HL-60 (cell line): Measurements from ENCODE around the gene USP24.

Source experiments
- CTCF ChIP-seq: IDR thresholded peaks from one replicate; pipeline ENCODE4 v1.5.1; 2011; ENCODE audit warnings: low read length, control low read depth, inconsistent platforms; ENCODE audit not compliant: insufficient read depth
- GABPA ChIP-seq: IDR thresholded peaks from 2 replicates; pipeline ENCODE4 v1.6.1; 2012; ENCODE audit warnings: low read depth
- POLR2AphosphoS5 ChIP-seq: IDR thresholded peaks from 2 replicates; pipeline ENCODE4 v1.6.1; 2012; ENCODE audit warnings: low read depth
- REST ChIP-seq: IDR thresholded peaks from 2 replicates; pipeline ENCODE4 v1.6.1; 2012; ENCODE audit warnings: low read depth; ENCODE audit not compliant: insufficient replicate concordance

- TF ChIP-seq CTCF (no peak), GABPA (no peak), REST (no peak), POLR2AphosphoS5 (no peak)
These were observed 83.9 kb downstream of the USP24 start for GRCh38 chr1:55131218-55131617.
